HG02588 (cell line): Measurements from ENCODE around the gene UTP11.

ENCODE experiments used
- ATAC-seq: cut with Tn5 transposase; IDR thresholded peaks from one replicate; pipeline ENCODE4 v1.9.1; 2021; ENCODE audit warnings: mild to moderate bottlenecking, moderate library complexity; ENCODE audit not compliant: unreplicated experiment

UTP11 gene

GRCh38 chr1:38068220-38068979 is 55.9 kb downstream of the UTP11 start:
- ATAC-seq = no peak

- no peak for ATAC-seq
Measured at GRCh38 chr1:38068980-38069340, 56.4 kb downstream of the UTP11 start.

GRCh38 chr1:38071312-38072256 is 59.0 kb downstream of the UTP11 start:
- ATAC-seq = no peak

- ATAC-seq = no peak
Measured at GRCh38 chr1:38072858-38073257, 60.3 kb downstream of the UTP11 start.

- no peak for ATAC-seq
Measured at GRCh38 chr1:38073534-38074301, 61.2 kb downstream of the UTP11 start.

GRCh38 chr1:38074302-38074677 is 61.8 kb downstream of the UTP11 start:
- no peak for ATAC-seq
